Panc1 (cell line): Measurements from ENCODE around the gene ARRDC5.
"Not testable (repeated sequence)": the region's sequence is repeated elsewhere in the genome, so short reads cannot be mapped to it uniquely, and the experiment has no call there.

Experiments used
- POLR2AphosphoS5 ChIP-seq: IDR thresholded peaks from 2 replicates; pipeline ENCODE4 v1.6.1; 2012; ENCODE audit warnings: mild to moderate bottlenecking, low read depth, low read length, moderate library complexity
- TF ChIP-seq, protein P1 (sequence below): fragments of 450-650 bp; IDR thresholded peaks from 2 replicates; pipeline ENCODE4 v1.5.1; 2017; ENCODE audit warnings: mild to moderate bottlenecking
- TF ChIP-seq, protein P2 (sequence below), 2 experiments: IDR thresholded peaks; 2 replicates each; pipeline ENCODE4 v1.6.1; 2011 to 2012; ENCODE audit warnings: low read depth in 2 of 2, control low read depth in 1 of 2, low read length in 1 of 2, mild to moderate bottlenecking in 1 of 2, moderate library complexity in 1 of 2; ENCODE audit not compliant: insufficient read depth in 1 of 2

DNA sequence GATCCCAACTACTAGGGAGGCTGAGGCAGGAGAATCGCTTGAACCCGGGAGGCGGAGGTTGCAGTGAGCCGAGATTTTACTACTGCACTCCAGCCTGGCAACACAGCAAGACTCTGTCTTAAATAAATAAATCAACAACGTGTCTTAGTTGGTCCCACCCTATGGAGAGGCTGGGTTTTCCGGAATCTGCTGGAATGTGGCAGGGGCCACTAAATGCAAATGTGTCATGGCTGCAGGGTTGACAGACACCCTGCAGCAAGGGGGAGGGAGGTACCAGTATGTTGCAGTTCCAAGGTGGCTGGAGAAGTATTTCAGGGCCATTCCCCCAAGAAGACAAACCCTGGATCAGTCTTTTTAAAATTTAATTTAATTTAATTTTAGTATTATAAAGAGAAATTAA lies 14.9 kb downstream of the ARRDC5 start:
- TF ChIP-seq, protein P1, sequence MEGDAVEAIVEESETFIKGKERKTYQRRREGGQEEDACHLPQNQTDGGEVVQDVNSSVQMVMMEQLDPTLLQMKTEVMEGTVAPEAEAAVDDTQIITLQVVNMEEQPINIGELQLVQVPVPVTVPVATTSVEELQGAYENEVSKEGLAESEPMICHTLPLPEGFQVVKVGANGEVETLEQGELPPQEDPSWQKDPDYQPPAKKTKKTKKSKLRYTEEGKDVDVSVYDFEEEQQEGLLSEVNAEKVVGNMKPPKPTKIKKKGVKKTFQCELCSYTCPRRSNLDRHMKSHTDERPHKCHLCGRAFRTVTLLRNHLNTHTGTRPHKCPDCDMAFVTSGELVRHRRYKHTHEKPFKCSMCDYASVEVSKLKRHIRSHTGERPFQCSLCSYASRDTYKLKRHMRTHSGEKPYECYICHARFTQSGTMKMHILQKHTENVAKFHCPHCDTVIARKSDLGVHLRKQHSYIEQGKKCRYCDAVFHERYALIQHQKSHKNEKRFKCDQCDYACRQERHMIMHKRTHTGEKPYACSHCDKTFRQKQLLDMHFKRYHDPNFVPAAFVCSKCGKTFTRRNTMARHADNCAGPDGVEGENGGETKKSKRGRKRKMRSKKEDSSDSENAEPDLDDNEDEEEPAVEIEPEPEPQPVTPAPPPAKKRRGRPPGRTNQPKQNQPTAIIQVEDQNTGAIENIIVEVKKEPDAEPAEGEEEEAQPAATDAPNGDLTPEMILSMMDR, result not testable (repeated sequence)
- not testable (repeated sequence) for TF ChIP-seq POLR2AphosphoS5
- TF ChIP-seq, protein P2, sequence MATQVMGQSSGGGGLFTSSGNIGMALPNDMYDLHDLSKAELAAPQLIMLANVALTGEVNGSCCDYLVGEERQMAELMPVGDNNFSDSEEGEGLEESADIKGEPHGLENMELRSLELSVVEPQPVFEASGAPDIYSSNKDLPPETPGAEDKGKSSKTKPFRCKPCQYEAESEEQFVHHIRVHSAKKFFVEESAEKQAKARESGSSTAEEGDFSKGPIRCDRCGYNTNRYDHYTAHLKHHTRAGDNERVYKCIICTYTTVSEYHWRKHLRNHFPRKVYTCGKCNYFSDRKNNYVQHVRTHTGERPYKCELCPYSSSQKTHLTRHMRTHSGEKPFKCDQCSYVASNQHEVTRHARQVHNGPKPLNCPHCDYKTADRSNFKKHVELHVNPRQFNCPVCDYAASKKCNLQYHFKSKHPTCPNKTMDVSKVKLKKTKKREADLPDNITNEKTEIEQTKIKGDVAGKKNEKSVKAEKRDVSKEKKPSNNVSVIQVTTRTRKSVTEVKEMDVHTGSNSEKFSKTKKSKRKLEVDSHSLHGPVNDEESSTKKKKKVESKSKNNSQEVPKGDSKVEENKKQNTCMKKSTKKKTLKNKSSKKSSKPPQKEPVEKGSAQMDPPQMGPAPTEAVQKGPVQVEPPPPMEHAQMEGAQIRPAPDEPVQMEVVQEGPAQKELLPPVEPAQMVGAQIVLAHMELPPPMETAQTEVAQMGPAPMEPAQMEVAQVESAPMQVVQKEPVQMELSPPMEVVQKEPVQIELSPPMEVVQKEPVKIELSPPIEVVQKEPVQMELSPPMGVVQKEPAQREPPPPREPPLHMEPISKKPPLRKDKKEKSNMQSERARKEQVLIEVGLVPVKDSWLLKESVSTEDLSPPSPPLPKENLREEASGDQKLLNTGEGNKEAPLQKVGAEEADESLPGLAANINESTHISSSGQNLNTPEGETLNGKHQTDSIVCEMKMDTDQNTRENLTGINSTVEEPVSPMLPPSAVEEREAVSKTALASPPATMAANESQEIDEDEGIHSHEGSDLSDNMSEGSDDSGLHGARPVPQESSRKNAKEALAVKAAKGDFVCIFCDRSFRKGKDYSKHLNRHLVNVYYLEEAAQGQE (IDR thresholded peaks at IDR 0.05; ENCODE audit: insufficient read depth in 1 of 2, low read depth in 2 of 2, low read length in 1 of 2), result not testable (repeated sequence)
